Stomach (tissue), 4 donors: ENCODE results near the gene NAPB.
"Not testable (repeated sequence)": the region's sequence is repeated elsewhere in the genome, so short reads cannot be mapped to it uniquely, and the experiment has no call there.

Experiments
- EP300 ChIP-seq: sonication (generic); formaldehyde crosslinking; IDR thresholded peaks from one replicate; pipeline ENCODE4 v1.6.1; 2017; ENCODE audit warnings: antibody characterized with exemption
- POLR2A ChIP-seq, 4 donors: fragments of 450-650 bp; IDR thresholded peaks; one replicate each; pipeline ENCODE4 v1.6.1; 2016; ENCODE audit warnings: antibody characterized with exemption in 4 of 4, control low read depth in 2 of 4, mild to moderate bottlenecking in 1 of 4, moderate library complexity in 1 of 4
- TF ChIP-seq, protein P1 (sequence below), 7 experiments: fragments of 450-650 bp in 4 of 7; fragments of 200-600 bp in 3 of 7; sonication (generic) in 3 of 7; IDR thresholded peaks; one replicate each; pipeline ENCODE4 v1.5.1; 2016 to 2019; ENCODE audit warnings: antibody characterized with exemption in 7 of 7, control low read depth in 2 of 7, mild to moderate bottlenecking in 1 of 7

DNA sequence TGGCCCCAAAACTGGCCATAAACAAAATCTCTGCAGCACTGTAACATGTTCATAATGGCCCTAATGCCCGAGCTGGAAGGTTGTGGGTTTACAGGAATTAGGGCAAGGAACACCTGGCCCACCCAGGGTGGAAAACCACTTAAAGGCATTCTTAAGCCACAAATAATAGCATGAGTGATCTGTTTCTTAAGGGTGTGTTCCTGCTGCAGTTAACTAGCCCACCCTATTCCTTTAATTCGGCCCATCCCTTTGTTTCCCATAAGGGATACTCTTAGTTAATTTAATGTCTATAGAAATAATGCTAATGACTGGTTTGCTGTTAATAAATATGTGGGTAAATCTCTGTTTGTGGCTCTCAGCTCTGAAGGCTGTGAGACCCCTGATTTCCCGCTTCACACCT lies 45.7 kb upstream of the NAPB start:
- TF ChIP-seq POLR2A (IDR thresholded peaks at IDR 0.05); EP300: not testable (repeated sequence)
- TF ChIP-seq, protein P1, sequence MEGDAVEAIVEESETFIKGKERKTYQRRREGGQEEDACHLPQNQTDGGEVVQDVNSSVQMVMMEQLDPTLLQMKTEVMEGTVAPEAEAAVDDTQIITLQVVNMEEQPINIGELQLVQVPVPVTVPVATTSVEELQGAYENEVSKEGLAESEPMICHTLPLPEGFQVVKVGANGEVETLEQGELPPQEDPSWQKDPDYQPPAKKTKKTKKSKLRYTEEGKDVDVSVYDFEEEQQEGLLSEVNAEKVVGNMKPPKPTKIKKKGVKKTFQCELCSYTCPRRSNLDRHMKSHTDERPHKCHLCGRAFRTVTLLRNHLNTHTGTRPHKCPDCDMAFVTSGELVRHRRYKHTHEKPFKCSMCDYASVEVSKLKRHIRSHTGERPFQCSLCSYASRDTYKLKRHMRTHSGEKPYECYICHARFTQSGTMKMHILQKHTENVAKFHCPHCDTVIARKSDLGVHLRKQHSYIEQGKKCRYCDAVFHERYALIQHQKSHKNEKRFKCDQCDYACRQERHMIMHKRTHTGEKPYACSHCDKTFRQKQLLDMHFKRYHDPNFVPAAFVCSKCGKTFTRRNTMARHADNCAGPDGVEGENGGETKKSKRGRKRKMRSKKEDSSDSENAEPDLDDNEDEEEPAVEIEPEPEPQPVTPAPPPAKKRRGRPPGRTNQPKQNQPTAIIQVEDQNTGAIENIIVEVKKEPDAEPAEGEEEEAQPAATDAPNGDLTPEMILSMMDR (IDR thresholded peaks at IDR 0.05): not testable (repeated sequence)
